SK-N-MC (cell line): ENCODE results near the gene NRXN3.

Source experiments
- EZH2 ChIP-seq: fragments of 200-600 bp; sonication (generic); IDR thresholded peaks from one replicate; pipeline ENCODE4 v1.6.1; 2017; ENCODE audit warnings: antibody characterized with exemption
- FOXP2 ChIP-seq: optimal IDR thresholded peaks from 2 replicates; pipeline ENCODE3; 2011; ENCODE audit warnings: mild to moderate bottlenecking, moderate library complexity; ENCODE audit not compliant: insufficient read depth; ENCODE audit errors: extremely low read length, control extremely low read depth
- POLR2AphosphoS5 ChIP-seq: IDR thresholded peaks from 2 replicates; pipeline ENCODE4 v1.6.1; 2012; ENCODE audit warnings: mild to moderate bottlenecking, low read depth, low read length, borderline replicate concordance

DNA sequence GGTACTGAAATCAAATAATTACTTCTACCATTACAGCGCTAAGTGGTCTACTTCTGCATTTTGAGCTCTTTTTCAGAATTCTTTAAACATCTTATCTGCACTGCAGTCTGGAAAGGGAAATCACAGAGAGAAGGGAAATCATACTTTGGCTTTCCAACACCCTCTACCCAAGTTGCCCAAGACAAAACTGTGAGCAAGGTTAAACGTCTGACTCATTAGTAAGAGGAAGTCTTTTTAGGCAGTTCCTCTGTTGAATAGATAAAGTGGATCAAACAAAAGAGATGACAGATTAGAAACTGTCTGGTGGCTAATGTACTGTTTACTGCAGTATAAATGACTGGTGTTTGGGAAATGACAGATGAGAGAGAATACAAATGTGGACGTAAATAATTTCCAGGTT lies 858.1 kb downstream of the NRXN3 start:
- TF ChIP-seq EZH2 (no peak), POLR2AphosphoS5 (no peak), FOXP2 (no peak)
